Right lobe of liver (tissue), 6 donors: ENCODE results near the gene EIF4E. TPM values are rescaled to one million over a fixed set of nuclear protein-coding genes. Genes with fewer than 3 reads are reported as not detected.
"Not testable (repeated sequence)": the region's sequence is repeated elsewhere in the genome, so short reads cannot be mapped to it uniquely, and the experiment has no call there.

Experiments used
- ATAC-seq, 4 donors: fragments of 200-7000 bp; cut with Tn5 transposase; one replicate each; pipeline ENCODE4 v1.9.1; 2020; ENCODE audit warnings: mild to moderate bottlenecking in 4 of 4, moderate library complexity in 4 of 4
- DNase-seq, 3 donors: peaks; one replicate each; pipeline ENCODE4 v3.0.0-alpha.2; 2020
- H3K27ac ChIP-seq, 3 donors: fragments of 200-600 bp; one replicate each; pipeline ENCODE4 v1.8.0; 2022
- H3K27me3 ChIP-seq, 2 donors: fragments of 200-600 bp; one replicate each; pipeline ENCODE4 v1.8.0; 2022
- H3K36me3 ChIP-seq, 4 donors: fragments of 200-600 bp; sonication (generic) in 1 of 4; one replicate each; pipeline versions ENCODE4 v1.5.1 to v1.8.0; 2017 to 2022; ENCODE audit warnings: control low read depth in 1 of 4
- H3K4me1 ChIP-seq, 4 donors: fragments of 200-600 bp; sonication (generic) in 1 of 4; one replicate each; pipeline versions ENCODE4 v1.5.1 to v1.8.0; 2017 to 2022; ENCODE audit warnings: control low read depth in 1 of 4
- H3K4me3 ChIP-seq, 3 donors: fragments of 200-600 bp; one replicate each; pipeline ENCODE4 v1.8.0; 2022
- H3K9me3 ChIP-seq, 4 donors: fragments of 200-600 bp; sonication (generic) in 1 of 4; one replicate each; pipeline versions ENCODE4 v1.5.1 to v1.8.0; 2017 to 2022; ENCODE audit warnings: control low read depth in 1 of 4
- CTCF ChIP-seq, 4 donors: fragments of 200-600 bp in 3 of 4; fragments of 450-650 bp in 1 of 4; IDR thresholded peaks; one replicate each; pipeline versions ENCODE4 v1.5.1 to v1.8.0; 2016 to 2022; ENCODE audit warnings: antibody characterized with exemption in 4 of 4, mild to moderate bottlenecking in 2 of 4
- POLR2A ChIP-seq: fragments of 450-650 bp; IDR thresholded peaks from one replicate; pipeline ENCODE4 v1.6.1; 2017; ENCODE audit warnings: antibody characterized with exemption, mild to moderate bottlenecking
- WGBS: methylation state at CpG from one replicate; pipeline ENCODE4 v1.1.6; 2018; ENCODE audit warnings: low coverage, low lambda C conversion rate; ENCODE audit not compliant: insufficient coverage; ENCODE audit errors: missing lambda C conversion rate; 5-methylcytosine and 5-hydroxymethylcytosine counted together
- intact Hi-C, 2 donors: fragments of 100-400 bp; cut with DNase I; formaldehyde crosslinking; loops; one replicate each; pipeline versions ENCODE4 v1.11.2 to v1.14.1; 2022
- total RNA-seq, 6 experiments: library from RNA; depleted of rRNA in 2 of 6; stranded (reverse); fragments of >200 nt in 2 of 6; fragmentation: NEBNext Ultra II Directional in 3 of 6; extraction: Animal tissue kit (Norgen Biotek cat#: 25700) in 3 of 6; gene quantifications; one replicate each; pipeline versions ENCODE4 v1.1.0 to v1.2.4, GENCODE V29; 2016 to 2023
- donor health status: DM: no; HTN: yes; CAD: no.
- donor health status: DM: no; HTN: no; CAD: no.
- donor health status: DM: no; HTN: no; CAD: no.
- donor health status: DM: no; HTN: yes; CAD: no.
- donor health status: DM: no; HTN: yes; CAD: no.

Gene EIF4E
- total RNA-seq, 6 experiments from 2014 or later, result 28.4 to 48.8 (median 34.3) TPM

GRCh38 chr4:98850937-98851336 lies 78.0 kb downstream of the EIF4E start:
- ATAC-seq (no peak), DNase-seq (no peak)
- Histone ChIP-seq H3K4me3 (no peak overlapping the region), H3K9me3 (no peaks in the 10 kb centered on the region), H3K36me3 (no peaks in the 10 kb centered on the region), H3K27ac (no peak overlapping the region), H3K4me1 (no peaks in the 10 kb centered on the region), H3K27me3 (no peaks in the 10 kb centered on the region)
- TF ChIP-seq CTCF (IDR thresholded peaks at IDR 0.05), result no peak
- no peak for TF ChIP-seq POLR2A
- intact Hi-C loops, result no loop called here

GRCh38 chr4:98848448-98848847 lies 80.5 kb downstream of the EIF4E start:
- intact Hi-C loops, result no loop called here
- H3K27ac ChIP-seq, result no peak overlapping the region
- H3K4me1 ChIP-seq, result no peaks in the 10 kb centered on the region
- no peak for TF ChIP-seq POLR2A
- no peak for TF ChIP-seq CTCF (IDR thresholded peaks at IDR 0.05)
- no peaks in the 10 kb centered on the region for H3K9me3 ChIP-seq
- ATAC-seq, result no peak
- 38% methylated on average over 1 of the region's 1 CpG for WGBS
- no peak overlapping the region for H3K4me3 ChIP-seq
- no peaks in the 10 kb centered on the region for H3K27me3 ChIP-seq
- no peak for DNase-seq
- H3K36me3 ChIP-seq, result no peaks in the 10 kb centered on the region

GRCh38 chr4:98845960-98846359 lies 83.0 kb downstream of the EIF4E start:
- no peak for ATAC-seq
- intact Hi-C loops, result no loop called here

GRCh38 chr4:98842917-98843316 lies 86.0 kb downstream of the EIF4E start:
- H3K4me1 ChIP-seq, H3K27ac ChIP-seq, H3K9me3 ChIP-seq, H3K4me3 ChIP-seq, H3K27me3 ChIP-seq, intact Hi-C loops, DNase-seq, ATAC-seq, H3K36me3 ChIP-seq: not testable (repeated sequence)
- 67% methylated on average over 8 of the region's 11 CpGs for WGBS

More at GRCh38 chr4:98845960-98846359, 83.0 kb downstream of the EIF4E start:
- TF ChIP-seq CTCF (IDR thresholded peaks at IDR 0.05) (no peak), POLR2A (no peak)
- Histone ChIP-seq H3K9me3 (no peaks in the 10 kb centered on the region), H3K27me3 (no peaks in the 10 kb centered on the region), H3K4me3 (no peak overlapping the region), H3K4me1 (no peaks in the 10 kb centered on the region), H3K36me3 (no peaks in the 10 kb centered on the region), H3K27ac (no peak overlapping the region)
- no peak for DNase-seq

GRCh38 chr4:98838977-98839618 lies 89.8 kb downstream of the EIF4E start:
- peak in 3 of 4 donors; percentile 40 to 66 (median 53) for ATAC-seq
- 53% methylated on average over 3 of the region's 5 CpGs for WGBS
- no peak for DNase-seq
- Histone ChIP-seq H3K36me3 (no peaks in the 10 kb centered on the region), H3K27me3 (no peaks in the 10 kb centered on the region), H3K27ac (no peak overlapping the region), H3K4me3 (no peak overlapping the region), H3K4me1 (no peaks in the 10 kb centered on the region), H3K9me3 (no peaks in the 10 kb centered on the region)
- intact Hi-C loops, result no loop called here
- no peak for TF ChIP-seq CTCF (IDR thresholded peaks at IDR 0.05)
- no peak for TF ChIP-seq POLR2A
